ENCODE data around the gene C16orf74. TPM values are rescaled to one million over a fixed set of nuclear protein-coding genes. Genes with fewer than 3 reads are reported as not detected.

Gene C16orf74
- total RNA-seq, 6 experiments from 2014 or later = 0.31 to 0.98 (median 0.70) TPM; not detected in 2

GRCh38 chr16:85711982-85712587 is 38.8 kb downstream of the C16orf74 start:
- DNase-seq (no peak), ATAC-seq (no peak)
- intact Hi-C loops (cut with DNase I) = loop anchor here in 1 of 2 donors (10.0 kb wide), 1 partner anchor 57 kb away; no protein-coding TSS in a partner anchor
- H3K4me3 ChIP-seq = no peak overlapping the region
- H3K4me1 ChIP-seq = no peaks in the 10 kb centered on the region
- H3K9me3 ChIP-seq = no peaks in the 10 kb centered on the region
- WGBS (ENCODE audit: insufficient coverage, low coverage, low lambda C conversion rate, missing lambda C conversion rate) = no CpG with 5 or more reads among the region's 6 CpGs
- no peak for TF ChIP-seq POLR2A (IDR thresholded peaks at IDR 0.05)
- TF ChIP-seq CTCF (IDR thresholded peaks at IDR 0.05) = no peak
- no peak overlapping the region for H3K27ac ChIP-seq
- no peaks in the 10 kb centered on the region for H3K27me3 ChIP-seq
- no peaks in the 10 kb centered on the region for H3K36me3 ChIP-seq

GRCh38 chr16:85710732-85711131 is 40.2 kb downstream of the C16orf74 start:
- ATAC-seq = no peak
- 80% methylated on average over 6 of the region's 9 CpGs for WGBS (ENCODE audit: insufficient coverage, low coverage, low lambda C conversion rate, missing lambda C conversion rate)
- no peaks in the 10 kb centered on the region for H3K9me3 ChIP-seq
- H3K27me3 ChIP-seq = no peaks in the 10 kb centered on the region
- H3K4me3 ChIP-seq = no peak overlapping the region
- H3K4me1 ChIP-seq = no peaks in the 10 kb centered on the region
- no peak overlapping the region for H3K27ac ChIP-seq
- no peaks in the 10 kb centered on the region for H3K36me3 ChIP-seq
- TF ChIP-seq POLR2A (IDR thresholded peaks at IDR 0.05) (no peak), CTCF (IDR thresholded peaks at IDR 0.05) (no peak)
- DNase-seq = no peak
- intact Hi-C loops (cut with DNase I) = loop anchor here in 1 of 2 donors (10.0 kb wide), 1 partner anchor 56 kb away; no protein-coding TSS in a partner anchor

- H3K4me3 ChIP-seq = no peak overlapping the region
- H3K27ac ChIP-seq = no peak overlapping the region
- TF ChIP-seq POLR2A (IDR thresholded peaks at IDR 0.05) (no peak), CTCF (IDR thresholded peaks at IDR 0.05) (no peak)
- H3K36me3 ChIP-seq = no peaks in the 10 kb centered on the region
- no peaks in the 10 kb centered on the region for H3K9me3 ChIP-seq
- intact Hi-C loops (cut with DNase I) = loop anchor here in 1 of 2 donors (10.0 kb wide), 1 partner anchor 55 kb away; no protein-coding TSS in a partner anchor
- 85% methylated on average over 5 of the region's 53 CpGs for WGBS (ENCODE audit: insufficient coverage, low coverage, low lambda C conversion rate, missing lambda C conversion rate)
- DNase-seq (no peak), ATAC-seq (no peak)
- H3K27me3 ChIP-seq = no peaks in the 10 kb centered on the region
- no peaks in the 10 kb centered on the region for H3K4me1 ChIP-seq
These were observed 40.9 kb downstream of the C16orf74 start for GRCh38 chr16:85709766-85710585.

- Histone ChIP-seq H3K9me3 (no peaks in the 10 kb centered on the region), H3K27ac (no peak overlapping the region), H3K4me3 (no peak overlapping the region), H3K27me3 (no peaks in the 10 kb centered on the region), H3K36me3 (no peaks in the 10 kb centered on the region), H3K4me1 (no peaks in the 10 kb centered on the region)
- intact Hi-C loops (cut with DNase I) = no loop called here
- TF ChIP-seq CTCF (IDR thresholded peaks at IDR 0.05) = no peak
- TF ChIP-seq POLR2A (IDR thresholded peaks at IDR 0.05) = no peak
- no peak for DNase-seq
- WGBS (ENCODE audit: insufficient coverage, low coverage, low lambda C conversion rate, missing lambda C conversion rate) = 82% methylated on average over 3 of the region's 6 CpGs
- no peak for ATAC-seq
These were observed 42.6 kb downstream of the C16orf74 start for GRCh38 chr16:85708338-85708737.
